ENCODE results near the gene MEIOC.

Gene MEIOC

DNA sequence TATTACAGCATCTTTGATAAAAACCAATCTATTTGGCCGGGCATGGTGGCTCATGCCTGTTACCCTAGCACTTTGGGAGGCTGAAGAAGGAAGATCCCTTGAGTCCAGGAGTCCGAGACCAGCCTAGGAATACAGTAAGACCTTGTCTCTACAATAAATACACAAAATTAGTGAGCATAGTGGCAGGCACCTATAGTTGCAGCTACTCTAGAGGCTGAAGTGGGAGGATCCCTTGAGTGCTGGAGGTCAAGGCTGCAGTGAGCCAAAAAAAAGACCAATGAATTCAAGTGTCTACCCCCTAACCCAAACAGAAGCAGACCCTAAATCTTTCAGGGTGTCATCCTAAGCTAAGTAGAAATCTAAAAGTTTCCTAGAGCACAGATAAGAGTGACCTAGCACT, 7.3 kb upstream of the MEIOC start:
- DNase-seq (ENCODE audit: insufficient read length, low spot score) = no peak
- no peak for FAIRE-seq
- TF ChIP-seq, protein P1, sequence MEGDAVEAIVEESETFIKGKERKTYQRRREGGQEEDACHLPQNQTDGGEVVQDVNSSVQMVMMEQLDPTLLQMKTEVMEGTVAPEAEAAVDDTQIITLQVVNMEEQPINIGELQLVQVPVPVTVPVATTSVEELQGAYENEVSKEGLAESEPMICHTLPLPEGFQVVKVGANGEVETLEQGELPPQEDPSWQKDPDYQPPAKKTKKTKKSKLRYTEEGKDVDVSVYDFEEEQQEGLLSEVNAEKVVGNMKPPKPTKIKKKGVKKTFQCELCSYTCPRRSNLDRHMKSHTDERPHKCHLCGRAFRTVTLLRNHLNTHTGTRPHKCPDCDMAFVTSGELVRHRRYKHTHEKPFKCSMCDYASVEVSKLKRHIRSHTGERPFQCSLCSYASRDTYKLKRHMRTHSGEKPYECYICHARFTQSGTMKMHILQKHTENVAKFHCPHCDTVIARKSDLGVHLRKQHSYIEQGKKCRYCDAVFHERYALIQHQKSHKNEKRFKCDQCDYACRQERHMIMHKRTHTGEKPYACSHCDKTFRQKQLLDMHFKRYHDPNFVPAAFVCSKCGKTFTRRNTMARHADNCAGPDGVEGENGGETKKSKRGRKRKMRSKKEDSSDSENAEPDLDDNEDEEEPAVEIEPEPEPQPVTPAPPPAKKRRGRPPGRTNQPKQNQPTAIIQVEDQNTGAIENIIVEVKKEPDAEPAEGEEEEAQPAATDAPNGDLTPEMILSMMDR (IDR thresholded peaks at IDR 0.05; ENCODE audit: insufficient read depth, missing control alignments) = no peak

DNA sequence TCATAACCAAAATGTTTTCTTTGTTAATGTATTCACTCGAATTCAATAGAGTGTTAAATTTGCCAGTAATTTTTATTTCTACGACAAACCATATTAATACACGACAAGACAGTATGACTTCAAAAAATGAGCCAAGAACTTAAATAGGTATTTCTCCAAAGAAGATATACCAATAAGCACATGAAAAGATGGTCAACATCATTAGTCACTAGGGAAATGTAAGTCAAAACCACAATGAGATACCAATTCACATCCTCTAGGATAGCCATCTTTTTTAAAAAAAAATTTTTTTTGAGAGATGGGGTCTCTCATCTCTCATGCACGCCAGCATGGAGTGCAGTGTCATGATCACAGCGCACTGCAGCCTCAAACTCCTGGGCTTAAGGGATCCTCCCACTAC, 5.0 kb upstream of the MEIOC start:
- no peak for DNase-seq (ENCODE audit: insufficient read length, low spot score)

GRCh38 chr17:44652727-44653126, 3.5 kb upstream of the MEIOC start:
- no peak for DNase-seq (ENCODE audit: insufficient read length, low spot score)
- TF ChIP-seq, protein P1 (IDR thresholded peaks at IDR 0.05; ENCODE audit: insufficient read depth, missing control alignments) = no peak
- FAIRE-seq = no peak

More for the DNA sequence above, 5.0 kb upstream of the MEIOC start:
- TF ChIP-seq, protein P1 (IDR thresholded peaks at IDR 0.05; ENCODE audit: insufficient read depth, missing control alignments) = no peak
- FAIRE-seq = no peak

- TF ChIP-seq, protein P1 (IDR thresholded peaks at IDR 0.05; ENCODE audit: insufficient read depth, missing control alignments) = no peak
- FAIRE-seq = no peak
- DNase-seq (ENCODE audit: insufficient read length, low spot score) = no peak
Observed at GRCh38 chr17:44653384-44653783, 2.9 kb upstream of the MEIOC start.

- DNase-seq (ENCODE audit: insufficient read length, low spot score) (no peak), FAIRE-seq (no peak)
- TF ChIP-seq, protein P1 (IDR thresholded peaks at IDR 0.05; ENCODE audit: insufficient read depth, missing control alignments) = no peak
Observed at GRCh38 chr17:44653954-44654353, 2.3 kb upstream of the MEIOC start.

DNA sequence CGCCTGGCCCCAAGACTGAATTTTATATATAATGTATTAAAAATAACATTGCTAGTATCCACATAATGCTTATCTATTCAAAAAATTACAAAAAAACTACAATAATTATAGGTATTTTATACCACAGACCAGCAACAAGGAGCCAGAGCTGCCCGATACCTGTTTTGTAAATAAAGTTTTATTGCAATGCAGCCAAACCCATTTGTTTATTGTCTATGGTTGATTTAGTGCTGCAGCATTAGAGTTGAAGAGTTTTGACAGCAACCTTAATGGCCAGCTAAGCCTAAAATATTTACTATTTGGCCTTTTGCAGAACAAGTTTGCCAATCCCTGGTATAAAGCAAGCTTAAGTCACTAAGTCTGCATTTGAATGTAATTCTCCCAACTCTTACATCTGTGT, 5.6 kb downstream of the MEIOC start:
- TF ChIP-seq, protein P1 (IDR thresholded peaks at IDR 0.05; ENCODE audit: insufficient read depth, missing control alignments) = no peak
- FAIRE-seq (no peak), DNase-seq (ENCODE audit: insufficient read length, low spot score) (no peak)

DNA sequence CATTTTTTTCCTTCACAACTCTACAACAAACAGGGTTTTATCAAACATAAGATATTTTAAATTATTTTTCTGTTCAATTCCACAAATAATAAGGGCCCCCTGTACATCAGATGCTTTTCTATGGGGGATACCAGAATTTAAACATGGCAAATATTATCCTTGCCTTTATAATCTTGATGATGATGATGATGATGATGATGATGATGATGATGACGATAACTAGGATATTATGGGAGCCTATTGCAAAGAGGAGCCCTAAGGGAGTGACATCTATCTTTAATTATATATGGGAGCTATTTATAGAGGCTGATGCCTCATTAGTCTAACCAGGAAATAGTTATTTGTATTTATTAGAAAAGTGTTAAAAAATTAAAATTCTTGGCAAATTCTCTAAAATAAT, 6.8 kb downstream of the MEIOC start:
- DNase-seq (ENCODE audit: insufficient read length, low spot score) = no peak

More for the DNA sequence above, 6.8 kb downstream of the MEIOC start:
- TF ChIP-seq, protein P1 (IDR thresholded peaks at IDR 0.05; ENCODE audit: insufficient read depth, missing control alignments) = no peak
- no peak for FAIRE-seq
